Retinal pigment epithelial cell (primary cell): ENCODE measurements around the gene MTMR2.

Experiments used
- DNase-seq: peaks from one replicate; pipeline ENCODE4 v3.0.0-alpha.2; 2010; ENCODE audit warnings: low read depth
- H3K4me3 ChIP-seq: 2 replicates; pipeline ENCODE4 v1.5.1; 2011; ENCODE audit warnings: mild to moderate bottlenecking, low read length, control low read depth, moderate library complexity
- TF ChIP-seq, protein P1 (sequence below): conservative IDR thresholded peaks from 2 replicates; pipeline ENCODE4 v1.5.1; 2011; ENCODE audit warnings: low read depth, low read length, control low read depth, inconsistent platforms

The MTMR2 gene

DNA sequence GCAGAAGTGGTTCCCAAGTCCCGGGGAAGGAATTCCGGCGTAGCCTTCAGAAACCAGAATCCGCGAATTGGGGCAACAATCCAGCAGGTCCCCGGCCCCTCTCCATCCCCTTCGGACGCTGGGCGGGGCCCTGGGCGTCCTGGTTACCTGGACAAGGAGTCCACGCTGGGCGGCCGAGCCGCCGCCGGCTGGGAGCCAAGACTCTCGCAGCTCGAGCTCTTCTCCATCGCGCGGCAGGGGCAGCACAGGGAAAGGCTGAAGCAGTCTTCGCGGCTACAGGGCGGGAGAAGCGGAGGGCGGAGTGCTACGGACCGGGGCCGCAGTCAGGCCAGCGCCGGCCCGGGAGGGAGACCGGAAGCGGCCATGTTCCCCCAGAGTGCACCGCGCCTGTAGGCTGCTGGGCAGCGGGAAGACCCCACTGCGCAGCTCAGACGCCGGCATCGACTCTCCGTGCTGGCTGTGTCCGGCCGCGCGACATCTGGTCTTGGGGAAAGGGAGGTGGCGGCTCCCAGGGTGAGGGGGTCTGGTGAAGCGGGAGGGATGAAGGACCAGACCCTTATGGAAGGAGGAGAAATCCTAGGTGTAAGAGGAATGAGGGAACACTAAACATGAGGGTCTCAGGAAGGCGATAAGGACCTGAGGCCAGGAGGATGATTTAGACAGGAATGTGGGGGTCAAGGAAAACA, at the start of gene MTMR2:
Gene MTMR2, minus strand, starts transcription at position 380 of the 686 bp plus-strand sequence. Its CDS starts 153 bp downstream, at position 227.
- DNase-seq: no peak
- TF ChIP-seq, protein P1, sequence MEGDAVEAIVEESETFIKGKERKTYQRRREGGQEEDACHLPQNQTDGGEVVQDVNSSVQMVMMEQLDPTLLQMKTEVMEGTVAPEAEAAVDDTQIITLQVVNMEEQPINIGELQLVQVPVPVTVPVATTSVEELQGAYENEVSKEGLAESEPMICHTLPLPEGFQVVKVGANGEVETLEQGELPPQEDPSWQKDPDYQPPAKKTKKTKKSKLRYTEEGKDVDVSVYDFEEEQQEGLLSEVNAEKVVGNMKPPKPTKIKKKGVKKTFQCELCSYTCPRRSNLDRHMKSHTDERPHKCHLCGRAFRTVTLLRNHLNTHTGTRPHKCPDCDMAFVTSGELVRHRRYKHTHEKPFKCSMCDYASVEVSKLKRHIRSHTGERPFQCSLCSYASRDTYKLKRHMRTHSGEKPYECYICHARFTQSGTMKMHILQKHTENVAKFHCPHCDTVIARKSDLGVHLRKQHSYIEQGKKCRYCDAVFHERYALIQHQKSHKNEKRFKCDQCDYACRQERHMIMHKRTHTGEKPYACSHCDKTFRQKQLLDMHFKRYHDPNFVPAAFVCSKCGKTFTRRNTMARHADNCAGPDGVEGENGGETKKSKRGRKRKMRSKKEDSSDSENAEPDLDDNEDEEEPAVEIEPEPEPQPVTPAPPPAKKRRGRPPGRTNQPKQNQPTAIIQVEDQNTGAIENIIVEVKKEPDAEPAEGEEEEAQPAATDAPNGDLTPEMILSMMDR: no peak
- H3K4me3 ChIP-seq: peak within 1 kb of the TSS; percentile 95

DNA sequence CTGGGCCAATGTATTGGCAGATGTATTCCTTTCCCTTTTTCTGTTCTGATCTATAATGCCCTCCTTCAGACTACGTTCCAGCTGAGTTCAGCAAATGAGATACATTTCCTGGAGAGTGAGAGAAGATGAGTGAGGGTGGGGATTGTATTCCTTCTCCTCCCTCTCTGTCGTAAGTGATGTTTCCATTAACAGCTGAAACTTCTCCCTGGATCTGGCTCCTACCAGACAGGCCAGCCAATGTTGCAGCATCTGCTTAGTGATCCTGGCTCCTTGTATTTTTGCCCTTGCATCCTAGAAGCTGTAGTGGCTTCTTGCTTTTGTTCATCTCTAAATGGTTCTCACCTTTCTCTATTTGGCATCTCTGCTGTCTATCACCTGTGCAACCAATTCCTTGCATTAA, 48.2 kb upstream of the MTMR2 start:
- TF ChIP-seq, protein P1: no peak

DNA sequence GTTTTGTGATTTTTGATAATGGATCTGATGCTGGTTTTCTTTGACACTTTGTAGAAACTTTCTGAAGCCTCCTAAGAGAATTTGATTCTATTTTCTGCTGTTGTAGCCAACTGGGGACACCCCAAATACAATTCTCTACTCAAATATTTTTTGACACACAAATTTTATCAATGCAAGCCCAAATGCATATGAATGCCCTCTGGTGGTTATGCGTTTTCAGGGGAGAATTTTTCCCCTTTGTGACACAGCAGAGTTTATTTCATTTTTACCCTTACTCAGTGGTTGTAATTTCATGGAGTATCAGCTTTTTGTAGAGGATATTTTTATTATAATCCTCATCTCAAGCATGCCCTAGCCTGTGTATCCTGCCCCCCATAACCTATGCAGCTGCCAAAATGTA, 44.7 kb upstream of the MTMR2 start:
- H3K4me3 ChIP-seq: no peak overlapping the region
- no peak for DNase-seq
- TF ChIP-seq, protein P1: peak; percentile 54

More for the DNA sequence above, 48.2 kb upstream of the MTMR2 start:
- no peak for DNase-seq
- no peak overlapping the region for H3K4me3 ChIP-seq

DNA sequence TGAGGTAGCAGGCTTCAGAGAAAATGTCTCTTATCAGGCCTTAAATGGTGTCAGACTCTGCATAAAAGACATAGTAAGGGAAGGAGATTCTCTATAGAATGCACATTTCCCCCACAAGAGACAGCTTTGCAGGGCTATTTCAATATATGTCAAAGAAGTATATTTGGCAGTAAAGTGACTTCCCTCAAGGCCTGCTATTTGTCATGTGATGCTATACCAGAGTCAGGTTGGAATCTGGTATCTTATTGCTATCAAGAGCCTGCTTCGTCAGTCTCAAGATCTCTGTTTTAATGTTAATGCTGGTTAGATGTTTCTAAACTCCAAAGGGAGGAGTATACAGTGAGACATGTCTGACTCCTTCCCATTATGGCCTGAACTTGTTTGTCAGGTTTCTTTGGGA, 40.4 kb upstream of the MTMR2 start:
- no peak overlapping the region for H3K4me3 ChIP-seq
- TF ChIP-seq, protein P1: no peak
- no peak for DNase-seq

DNA sequence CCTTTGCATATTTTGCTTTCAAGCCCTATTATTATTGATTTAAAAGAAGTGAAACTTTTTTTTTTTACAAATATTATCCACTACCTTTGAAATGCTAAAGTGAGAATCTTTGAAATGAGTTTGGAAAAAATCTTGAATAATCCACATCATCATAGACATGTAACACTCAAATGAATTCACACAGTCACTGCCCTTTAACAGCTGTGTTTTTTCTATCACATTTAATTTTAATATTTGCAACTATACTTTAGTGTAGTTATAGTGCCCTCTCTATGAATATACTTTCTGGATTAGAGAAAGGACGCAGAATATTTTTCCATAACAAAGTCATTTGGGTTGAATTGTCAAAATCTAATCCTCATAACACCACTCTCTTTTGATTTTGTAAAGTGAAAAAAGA, 37.9 kb upstream of the MTMR2 start:
- TF ChIP-seq, protein P1: no peak

DNA sequence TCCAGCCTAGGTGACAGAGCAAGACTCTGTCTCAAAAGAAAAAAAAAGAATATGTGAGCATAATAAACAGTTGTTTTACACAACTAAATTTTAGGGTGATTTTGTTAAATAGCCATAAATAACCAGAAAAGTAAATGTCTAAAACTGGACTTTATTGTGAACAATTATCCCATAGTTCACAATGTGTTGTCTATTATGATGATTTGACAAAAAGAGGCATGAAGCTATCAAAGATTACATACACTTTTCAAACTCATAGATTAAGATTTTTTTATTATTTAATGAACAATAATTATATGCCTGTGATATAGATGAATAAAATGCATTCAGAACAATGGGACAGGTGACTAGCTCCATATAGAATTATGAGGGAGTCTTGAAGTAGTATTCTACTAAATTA, 27.0 kb upstream of the MTMR2 start:
- DNase-seq: no peak
- TF ChIP-seq, protein P1: no peak
- no peak overlapping the region for H3K4me3 ChIP-seq

More for the DNA sequence above, 37.9 kb upstream of the MTMR2 start:
- H3K4me3 ChIP-seq: no peak overlapping the region
- DNase-seq: no peak

DNA sequence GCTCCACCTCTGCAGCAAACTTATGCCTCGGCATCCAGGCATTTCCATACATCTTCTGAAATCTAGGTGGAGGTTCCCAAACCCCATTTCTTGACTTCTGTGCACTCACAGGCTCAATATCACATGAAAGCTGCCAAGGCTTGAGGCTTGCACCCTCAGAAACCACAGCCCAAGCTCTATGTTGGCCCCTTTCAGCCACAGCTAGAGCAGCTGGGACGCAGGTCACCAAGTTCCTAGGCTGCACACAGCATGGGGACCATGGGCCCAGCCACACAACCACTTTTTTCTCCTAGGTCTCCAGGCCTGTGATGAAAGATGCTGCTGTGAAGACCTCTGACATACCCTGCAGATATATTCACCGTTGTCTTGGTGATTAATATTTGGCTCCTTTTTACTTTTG, 24.7 kb upstream of the MTMR2 start:
- no peak for DNase-seq
- TF ChIP-seq, protein P1: no peak
- no peak overlapping the region for H3K4me3 ChIP-seq
